ENCODE measurements around the gene AKR1C1.
"Not testable (repeated sequence)": the region's sequence is repeated elsewhere in the genome, so short reads cannot be mapped to it uniquely, and the experiment has no call there.

AKR1C1 gene

DNA sequence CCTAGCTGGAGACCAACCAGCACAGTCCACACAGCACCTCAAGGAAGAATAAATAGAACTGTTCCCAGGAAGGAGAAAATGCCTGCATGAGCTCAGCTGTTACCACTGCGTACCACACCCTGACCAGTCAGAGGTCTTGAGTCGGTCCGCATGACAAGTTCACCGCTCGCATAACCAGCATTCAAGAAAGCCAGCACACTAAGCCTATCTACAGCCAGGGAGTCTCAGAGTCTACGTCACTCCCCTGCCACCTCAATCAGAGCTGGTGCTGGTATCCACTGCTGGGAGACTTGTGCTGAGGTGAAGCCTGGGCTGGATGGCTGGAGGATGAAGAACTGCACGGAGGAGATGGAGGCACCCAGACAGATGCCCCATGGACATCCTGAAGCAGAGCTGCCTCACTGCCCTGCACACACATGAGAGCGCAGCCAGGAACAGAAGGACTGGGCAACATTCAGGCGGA, 19.6 kb downstream of the AKR1C1 start:
- in situ Hi-C loops (cut with HindIII; ENCODE audit: low sequenced_read_pairs), result no loop called here

DNA sequence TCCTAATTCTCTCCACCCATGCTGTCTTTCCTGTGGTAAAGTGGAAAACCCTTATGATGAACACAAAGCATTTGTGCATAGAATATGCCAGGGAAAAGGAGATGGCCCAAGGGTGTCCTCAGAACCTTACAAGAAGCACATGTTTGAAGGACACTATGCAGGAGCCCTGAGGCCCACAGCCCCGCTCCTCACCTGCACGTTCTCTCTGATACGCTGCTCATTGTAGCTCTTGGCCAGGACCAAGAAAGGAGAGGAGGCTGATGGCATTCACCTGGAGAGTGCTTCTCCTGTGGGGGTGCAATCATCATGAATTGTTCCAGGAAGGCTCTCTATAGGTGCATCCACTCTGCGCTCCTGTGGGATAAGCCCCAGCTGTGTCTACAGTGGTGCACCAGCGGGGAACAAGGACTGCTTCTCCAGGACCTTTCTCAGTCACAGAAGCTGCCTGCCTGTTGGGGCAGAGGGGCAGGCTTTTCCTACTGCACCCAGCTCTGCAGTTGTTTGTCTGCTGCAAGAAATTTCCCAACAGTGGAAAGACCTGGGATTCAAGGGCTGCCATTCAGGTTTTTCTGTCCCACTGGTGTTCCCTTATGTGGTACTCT, 20.5 kb downstream of the AKR1C1 start:
- in situ Hi-C loops (cut with HindIII; ENCODE audit: low sequenced_read_pairs), result no loop called here

DNA sequence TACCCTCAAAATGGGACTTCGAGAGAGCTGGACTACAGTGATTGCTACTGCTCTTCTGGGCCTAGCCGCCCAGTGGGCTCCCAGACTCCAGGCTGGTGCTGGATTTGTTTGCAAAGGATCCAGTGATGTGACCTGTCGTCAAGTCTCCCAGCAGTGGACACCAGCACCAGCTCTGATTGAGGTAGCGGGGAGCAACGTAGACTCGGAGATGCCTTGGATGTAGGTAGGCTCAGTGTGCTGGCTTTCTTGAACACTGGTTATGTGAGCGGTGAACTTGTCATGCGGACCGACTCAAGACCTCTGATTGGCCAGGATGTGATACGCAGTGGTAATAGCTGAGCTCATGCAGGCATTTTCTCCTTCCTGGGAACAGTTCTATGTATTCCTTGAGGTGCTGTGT, 21.0 kb downstream of the AKR1C1 start:
- in situ Hi-C loops (cut with HindIII; ENCODE audit: low sequenced_read_pairs), result no loop called here

DNA sequence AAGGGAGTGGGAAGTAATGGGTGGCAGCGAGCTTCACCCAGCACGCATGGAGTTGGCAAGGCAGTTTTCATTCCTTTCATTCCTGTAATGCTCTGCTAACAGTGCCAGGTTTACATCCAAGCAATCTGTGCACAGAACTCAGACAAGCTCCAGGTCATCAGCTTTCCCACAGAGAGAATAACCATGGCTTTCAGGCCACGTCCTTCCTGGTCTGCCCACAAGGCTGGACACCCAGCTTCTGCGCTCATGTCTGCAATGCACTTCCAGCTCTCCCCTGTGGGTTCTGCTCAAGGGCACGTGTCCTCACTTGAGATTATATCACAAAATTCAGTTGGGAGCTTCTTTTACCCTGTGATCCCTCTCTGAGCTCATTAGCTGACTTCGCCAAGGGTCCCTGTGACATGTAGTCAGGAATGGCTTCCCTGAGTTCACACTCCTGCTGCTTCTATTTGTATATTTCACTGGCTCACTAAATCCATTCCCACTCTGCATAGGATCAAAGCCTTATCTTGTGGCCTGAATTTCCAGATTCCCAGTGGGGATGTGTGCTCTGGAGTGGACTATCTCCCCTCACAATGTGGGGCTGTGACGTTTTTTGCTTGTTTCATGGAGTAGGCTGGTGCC, 21.9 kb downstream of the AKR1C1 start:
- in situ Hi-C loops (cut with HindIII; ENCODE audit: low sequenced_read_pairs), result no loop called here

DNA sequence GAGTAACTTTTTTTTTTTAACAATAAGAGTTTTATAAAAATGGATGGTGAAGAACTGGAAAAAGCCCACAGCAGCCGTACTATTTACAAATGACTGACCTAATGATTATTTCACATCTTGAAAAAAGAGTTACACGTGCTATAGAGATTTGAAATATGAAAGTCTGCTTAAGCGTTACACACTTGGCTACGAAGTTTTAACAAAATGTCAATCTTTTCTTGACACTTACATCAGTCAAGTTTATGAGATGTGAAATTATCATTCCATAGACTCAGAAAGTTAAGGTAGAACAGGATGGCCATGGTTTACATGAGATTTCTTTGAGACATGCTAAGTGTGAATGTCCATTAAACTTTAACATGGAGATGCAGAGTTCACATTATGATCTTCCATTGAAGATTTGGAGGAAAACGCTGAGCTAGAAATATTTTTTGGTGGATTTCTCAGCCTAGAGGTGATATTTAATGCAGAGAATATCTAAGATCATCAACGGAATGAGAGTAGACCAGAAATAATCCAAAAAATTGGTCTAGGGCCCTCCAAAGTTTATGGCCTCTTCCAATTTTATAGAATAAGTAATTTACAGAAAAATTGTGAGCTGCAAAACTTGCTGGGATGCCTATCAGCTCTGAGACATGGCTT, 24.9 kb downstream of the AKR1C1 start:
- in situ Hi-C loops (cut with HindIII; ENCODE audit: low sequenced_read_pairs), result not testable (repeated sequence)

DNA sequence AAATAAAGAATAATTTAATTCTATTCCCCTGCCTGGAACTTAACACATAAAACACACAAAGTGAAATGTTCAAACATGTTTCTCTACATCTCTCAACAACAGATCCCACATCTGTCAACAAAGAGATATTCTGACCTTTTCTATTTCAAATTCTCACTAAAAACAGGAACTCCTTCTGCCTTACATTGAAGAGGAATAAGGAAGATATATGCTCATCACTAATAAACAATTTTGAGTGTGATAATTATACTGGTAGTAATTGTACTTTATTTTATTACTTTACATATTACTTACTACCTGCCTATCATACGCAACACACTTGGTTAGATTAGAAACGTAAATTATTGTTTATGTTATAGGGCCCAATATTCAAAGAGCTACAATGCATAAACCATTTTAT, 27.0 kb downstream of the AKR1C1 start:
- in situ Hi-C loops (cut with HindIII; ENCODE audit: low sequenced_read_pairs), result no loop called here

DNA sequence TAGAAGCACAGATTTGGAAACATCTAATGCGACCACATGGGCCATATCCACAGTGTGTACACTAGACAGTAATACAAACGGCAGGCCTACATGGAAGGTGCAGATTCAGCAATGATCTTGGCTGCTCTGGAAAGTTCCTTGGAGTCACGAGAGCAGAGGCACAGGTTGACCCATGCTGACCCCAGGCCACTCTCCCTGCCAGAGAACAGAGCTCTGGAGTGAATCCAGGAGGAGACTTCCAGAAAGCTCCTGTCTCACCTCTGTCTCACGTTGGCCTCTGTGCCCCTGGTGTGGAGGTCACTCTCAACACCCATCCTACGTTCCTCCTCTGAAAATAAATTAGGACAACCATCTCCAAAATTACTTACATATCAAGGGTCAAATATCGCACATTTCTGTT, 28.2 kb downstream of the AKR1C1 start:
- in situ Hi-C loops (cut with HindIII; ENCODE audit: low sequenced_read_pairs), result not testable (repeated sequence)

DNA sequence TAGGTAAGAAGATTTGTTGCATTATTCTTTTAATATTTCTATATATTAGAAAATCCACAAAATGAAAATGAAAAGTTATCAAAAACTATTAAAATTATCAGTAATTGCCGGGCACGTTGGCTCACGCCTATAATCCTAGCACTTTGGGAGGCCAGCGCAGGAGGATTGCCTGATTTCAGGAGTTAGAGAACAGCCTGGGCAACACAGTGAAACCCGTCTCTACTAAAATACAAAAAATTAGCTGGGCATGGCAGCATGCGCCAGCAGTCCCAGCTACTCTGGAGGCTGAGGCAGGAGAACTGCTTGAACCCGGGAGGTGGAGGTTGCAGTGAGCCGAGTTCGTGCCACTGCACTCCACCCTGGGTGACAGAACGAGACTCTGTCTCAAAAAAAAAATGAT, 29.3 kb downstream of the AKR1C1 start:
- in situ Hi-C loops (cut with HindIII; ENCODE audit: low sequenced_read_pairs), result not testable (repeated sequence)

DNA sequence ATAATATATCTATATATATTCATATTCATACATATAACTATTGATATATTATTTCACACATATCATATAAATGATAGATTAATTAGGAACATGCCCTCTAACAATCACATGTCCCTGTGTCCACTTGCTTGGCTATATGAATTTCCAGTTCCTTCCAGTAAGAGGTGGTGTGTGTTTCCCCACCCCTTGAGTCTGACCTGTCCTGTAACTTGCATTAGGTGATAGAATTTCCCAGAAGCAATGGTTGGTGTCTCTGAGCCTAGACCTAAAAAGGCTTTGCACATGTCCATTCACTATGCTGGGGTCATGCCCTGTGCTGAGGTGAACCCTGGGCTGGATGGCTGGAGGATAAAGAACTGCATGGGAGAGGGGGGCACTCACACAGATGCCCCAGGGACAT, 31.0 kb downstream of the AKR1C1 start:
- in situ Hi-C loops (cut with HindIII; ENCODE audit: low sequenced_read_pairs), result not testable (repeated sequence)

DNA sequence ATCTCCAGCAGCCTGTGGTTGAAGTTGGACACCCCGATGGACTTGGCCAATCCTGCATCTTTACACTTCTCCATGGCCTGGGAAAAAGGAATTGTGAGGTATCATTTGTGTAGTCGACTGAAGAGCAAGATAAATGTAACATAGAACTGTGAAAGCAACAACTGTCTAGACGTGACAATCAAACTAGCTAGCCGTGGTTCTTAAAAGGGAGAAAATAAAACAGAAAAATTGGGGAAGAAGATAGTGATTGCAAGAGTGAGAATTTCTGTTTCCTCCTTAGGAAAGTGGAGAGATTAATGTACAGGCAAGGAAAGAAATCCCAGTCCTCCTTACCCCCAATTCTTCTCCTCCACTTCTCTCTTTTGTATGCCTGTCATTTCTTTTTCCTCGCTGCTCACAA, 35.5 kb downstream of the AKR1C1 start:
- in situ Hi-C loops (cut with HindIII; ENCODE audit: low sequenced_read_pairs), result no loop called here

DNA sequence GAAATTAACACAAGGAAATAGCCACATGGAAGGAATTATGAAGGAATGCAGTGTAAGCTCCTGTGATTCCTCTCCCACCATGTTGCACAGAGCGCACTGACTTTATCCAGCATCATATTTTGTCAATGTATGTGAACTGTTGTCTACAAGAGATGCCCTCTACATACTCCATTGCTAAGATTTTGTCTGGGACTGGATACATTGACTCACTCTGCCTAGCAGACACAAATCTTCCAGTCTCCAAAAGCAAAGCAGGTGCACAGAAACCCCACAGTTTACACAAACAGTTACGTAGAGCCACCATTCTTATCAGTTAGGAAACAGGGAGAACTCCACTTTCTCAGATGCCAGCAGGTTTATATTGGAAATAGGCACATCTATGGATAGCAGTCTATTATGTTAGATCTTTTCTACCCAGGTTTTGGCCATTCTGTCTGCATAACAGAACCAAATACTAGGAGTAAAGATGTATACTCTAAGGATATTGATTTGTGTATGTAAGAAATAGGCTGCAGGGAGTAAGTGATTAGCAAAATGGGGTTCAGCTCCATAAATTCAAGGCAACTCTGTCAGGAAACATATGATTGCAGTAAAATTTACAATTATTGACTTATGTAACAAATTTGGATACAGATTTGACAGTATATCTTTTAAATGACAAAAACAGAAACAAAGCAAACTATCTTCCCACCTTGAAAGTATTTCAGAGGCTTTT, 39.0 kb downstream of the AKR1C1 start:
- in situ Hi-C loops (cut with HindIII; ENCODE audit: low sequenced_read_pairs), result no loop called here

DNA sequence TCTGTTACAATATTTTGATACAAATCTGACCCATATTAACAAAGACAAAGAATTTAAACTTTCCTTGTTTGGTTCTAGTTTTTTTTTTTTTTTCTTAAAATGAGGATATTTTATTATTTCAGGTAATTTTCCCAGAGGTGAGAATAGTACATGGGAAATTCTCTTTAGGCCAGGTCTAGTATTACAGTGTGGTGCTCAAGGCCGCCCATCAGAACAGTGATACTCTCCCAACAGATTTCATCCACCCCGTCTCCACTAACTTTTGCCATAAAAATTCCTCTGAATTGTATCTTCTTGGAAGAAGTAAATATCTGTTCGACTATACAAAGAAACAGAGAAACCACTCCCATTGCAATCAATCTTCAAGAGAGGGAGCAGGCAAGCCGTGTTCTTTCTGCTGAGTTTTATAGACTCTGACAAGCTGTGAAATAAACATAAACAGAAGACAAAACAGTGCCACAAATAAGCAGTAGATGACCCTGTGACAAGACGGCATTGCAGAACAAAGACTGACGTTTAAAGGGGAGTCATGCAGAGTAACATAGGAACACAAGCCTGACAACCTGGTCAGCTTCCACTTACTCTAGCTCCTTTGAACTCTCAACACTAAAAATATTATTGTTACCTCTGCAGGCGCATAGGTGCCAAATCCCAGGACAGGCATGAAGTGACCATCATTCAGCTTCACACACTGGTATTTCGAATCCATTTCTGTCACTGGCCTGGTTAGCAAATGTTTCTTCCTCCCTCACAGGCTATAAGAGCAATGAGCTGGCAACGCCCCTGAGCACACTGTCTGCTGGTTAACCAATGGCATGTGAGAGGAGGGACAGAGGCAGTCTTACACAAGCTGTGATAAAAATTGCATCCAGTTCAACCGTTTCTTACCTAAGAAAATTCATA, 40.2 kb downstream of the AKR1C1 start, which contains the start of gene AKR1C2:
TSS of gene AKR1C2 (minus strand) at position 731 of the 903 bp plus-strand sequence. CDS start at position 709, 22 bp downstream.
- in situ Hi-C loops (cut with HindIII; ENCODE audit: low sequenced_read_pairs), result not testable (repeated sequence)

DNA sequence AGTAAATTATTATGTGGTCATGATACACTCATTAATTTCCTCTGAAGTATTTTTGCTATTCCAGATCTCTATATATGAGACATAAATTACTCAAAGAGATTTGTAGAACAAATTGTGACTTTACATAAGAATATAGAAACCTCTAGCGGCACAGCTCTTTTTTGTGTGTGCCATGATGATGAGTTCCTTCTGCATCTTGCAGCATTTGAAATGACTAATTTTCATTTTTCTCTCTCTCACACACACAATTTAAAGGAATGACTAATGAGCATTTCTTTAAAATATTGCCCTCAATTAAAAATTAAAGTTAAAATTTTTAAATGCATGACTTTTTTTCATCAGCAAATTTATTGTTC, 40.8 kb downstream of the AKR1C1 start:
- in situ Hi-C loops (cut with HindIII; ENCODE audit: low sequenced_read_pairs), result not testable (repeated sequence)

DNA sequence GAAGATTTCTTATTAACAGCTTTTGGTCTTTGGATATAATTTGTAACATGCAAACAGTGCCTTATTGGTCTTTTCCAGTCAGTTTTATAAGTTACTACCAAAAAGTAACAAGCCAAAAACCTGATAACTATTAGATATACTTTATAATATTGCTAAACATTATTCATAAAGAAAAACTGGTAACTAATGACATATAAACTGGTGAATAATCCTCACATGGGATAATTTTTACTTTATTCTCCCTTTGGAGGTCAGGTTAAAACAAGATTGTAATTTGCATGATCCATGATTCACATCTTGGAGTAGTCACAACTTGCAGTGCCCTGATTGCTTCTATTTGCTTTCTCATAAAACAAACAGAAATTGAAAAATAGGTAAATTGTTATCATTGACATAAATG, 41.3 kb downstream of the AKR1C1 start:
- in situ Hi-C loops (cut with HindIII; ENCODE audit: low sequenced_read_pairs), result not testable (repeated sequence)

DNA sequence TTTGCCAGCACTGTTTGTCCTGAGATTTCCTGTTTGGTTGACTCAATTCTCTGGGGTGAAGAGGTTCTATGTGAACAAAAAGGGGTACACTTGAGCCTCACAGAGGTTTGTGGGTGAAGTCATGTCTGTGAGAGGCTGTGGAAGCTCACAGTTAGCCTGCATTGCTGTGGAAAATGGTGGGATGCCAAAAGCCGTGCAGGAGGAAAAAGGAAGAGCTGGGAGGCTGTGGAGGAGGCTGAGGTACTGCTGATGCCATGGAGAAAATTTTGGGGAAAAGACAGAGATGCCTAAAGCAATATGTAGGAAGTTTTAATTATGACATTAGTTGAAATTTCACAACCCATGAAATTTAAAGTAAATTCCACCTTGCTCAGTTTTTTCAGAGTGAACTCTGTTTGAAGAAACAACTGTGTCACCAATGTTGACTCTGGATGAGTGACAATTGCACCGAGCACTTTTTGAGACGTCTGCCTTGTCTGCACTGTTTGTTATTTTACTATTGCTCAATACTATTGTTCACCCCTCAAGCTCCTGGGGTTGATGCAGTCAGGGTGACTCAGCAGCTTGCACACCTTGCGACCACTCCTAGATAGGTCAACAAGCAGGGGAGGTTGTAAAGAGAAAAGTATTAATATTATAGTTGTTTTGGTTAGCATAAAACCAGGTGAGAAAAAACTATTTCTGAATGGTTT, 45.8 kb downstream of the AKR1C1 start:
- in situ Hi-C loops (cut with HindIII; ENCODE audit: low sequenced_read_pairs), result not testable (repeated sequence)

DNA sequence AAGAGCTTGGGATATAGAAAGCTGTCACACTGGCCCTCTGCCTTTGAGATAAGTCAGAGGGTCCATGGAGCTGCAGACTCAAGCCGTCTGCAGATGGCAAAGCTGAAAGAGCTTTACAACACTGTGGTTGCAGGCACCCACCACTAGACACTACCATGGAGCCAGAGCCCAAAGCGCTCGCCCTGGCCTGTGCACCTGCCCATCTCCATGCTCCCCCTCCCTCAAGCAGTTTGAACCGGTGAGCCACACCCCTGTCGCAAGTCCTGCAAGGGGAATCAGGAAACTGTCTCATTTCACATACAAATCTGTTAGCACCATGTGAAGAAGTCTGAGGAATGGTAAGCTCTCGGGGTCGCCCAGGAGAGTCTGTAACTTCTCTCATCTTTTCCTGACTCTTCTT, 46.8 kb downstream of the AKR1C1 start:
- in situ Hi-C loops (cut with HindIII; ENCODE audit: low sequenced_read_pairs), result not testable (repeated sequence)

DNA sequence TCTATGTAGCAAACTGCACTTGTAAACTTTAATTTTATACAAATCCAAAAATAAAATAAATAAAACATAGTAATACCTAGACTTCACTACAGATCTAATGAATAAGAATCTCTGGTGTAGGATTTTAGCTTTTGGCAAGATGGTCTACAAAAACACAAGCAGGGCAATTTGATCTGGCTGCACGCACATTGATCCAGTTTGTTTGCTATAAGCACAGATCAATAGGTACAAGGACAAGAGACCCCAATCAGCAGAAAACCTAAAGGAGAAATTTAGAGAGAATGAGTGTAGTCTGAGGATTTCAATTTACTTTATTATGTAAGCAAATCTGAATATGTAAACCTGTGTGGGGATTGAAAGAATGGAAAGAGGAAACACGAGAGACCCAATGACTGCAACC, 48.2 kb downstream of the AKR1C1 start:
- in situ Hi-C loops (cut with HindIII; ENCODE audit: low sequenced_read_pairs), result not testable (repeated sequence)

DNA sequence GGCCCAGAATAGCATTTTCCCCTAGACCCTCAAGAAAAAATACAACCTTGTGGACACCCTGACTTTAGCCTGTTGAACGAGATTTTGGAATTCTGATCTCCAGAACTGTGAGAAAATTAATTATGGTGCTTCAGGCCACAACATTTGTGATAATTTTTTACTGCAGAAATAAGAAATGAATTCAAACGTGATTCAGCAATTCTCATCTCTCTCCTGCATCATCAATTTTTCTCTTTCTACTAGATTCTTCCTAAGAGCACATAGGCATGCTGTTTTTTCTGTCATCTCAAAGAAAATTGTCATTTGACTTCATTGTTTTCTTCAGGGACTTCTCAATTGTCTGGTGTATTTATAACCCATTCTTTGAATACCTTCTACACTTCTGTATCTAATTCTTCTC, 49.4 kb downstream of the AKR1C1 start:
- in situ Hi-C loops (cut with HindIII; ENCODE audit: low sequenced_read_pairs), result no loop called here

DNA sequence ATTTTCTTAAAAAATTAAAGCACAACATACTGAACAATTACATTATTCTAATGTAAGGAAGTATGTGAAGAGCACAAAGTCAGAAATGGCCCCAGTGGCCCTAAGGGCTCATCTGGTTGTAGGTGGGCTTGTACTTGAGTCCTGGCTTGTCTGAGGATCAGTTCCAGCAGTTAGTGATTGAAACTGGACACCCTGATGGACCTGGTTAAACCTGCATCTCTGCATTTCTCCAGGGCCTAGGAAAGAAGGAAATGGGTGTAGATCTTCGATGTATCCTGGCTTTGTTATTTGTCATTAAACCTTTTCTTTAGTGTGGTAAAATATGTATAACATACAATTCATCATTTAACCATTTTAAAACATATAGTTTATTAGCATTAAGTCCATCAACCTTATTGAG, 50.2 kb downstream of the AKR1C1 start:
- in situ Hi-C loops (cut with HindIII; ENCODE audit: low sequenced_read_pairs), result no loop called here
